Upper lobe of left lung (tissue), 6 donors: ENCODE data around the gene MMP28. TPM values are rescaled to one million over a fixed set of nuclear protein-coding genes. Genes with fewer than 3 reads are reported as not detected.

Source experiments
- ATAC-seq, 2 donors: fragments of 200-7000 bp; cut with Tn5 transposase; one replicate each; pipeline ENCODE4 v1.9.1; 2022; ENCODE audit warnings: mild to moderate bottlenecking in 2 of 2, moderate library complexity in 2 of 2; ENCODE audit not compliant: low FRiP score in 2 of 2
- DNase-seq, 2 donors: peaks; one replicate each; pipeline ENCODE4 v3.0.0-alpha.2; 2019 to 2020
- H3K27ac ChIP-seq, 4 donors: fragments of 200-600 bp; sonication (generic); one replicate each; pipeline ENCODE4 v1.5.1; 2016 to 2019
- H3K27me3 ChIP-seq, 4 donors: fragments of 200-600 bp; sonication (generic); one replicate each; pipeline ENCODE4 v1.5.1; 2017 to 2019
- H3K36me3 ChIP-seq, 4 donors: fragments of 200-600 bp; sonication (generic); one replicate each; pipeline ENCODE4 v1.5.1; 2016 to 2019
- H3K4me1 ChIP-seq, 4 donors: fragments of 200-600 bp; sonication (generic); one replicate each; pipeline ENCODE4 v1.5.1; 2018 to 2019
- H3K4me3 ChIP-seq, 4 donors: fragments of 200-600 bp; sonication (generic); one replicate each; pipeline ENCODE4 v1.5.1; 2017 to 2019; ENCODE audit warnings: mild to moderate bottlenecking in 2 of 4, moderate library complexity in 1 of 4
- H3K9me3 ChIP-seq, 4 donors: fragments of 200-600 bp; sonication (generic); one replicate each; pipeline ENCODE4 v1.5.1; 2018 to 2019
- CTCF ChIP-seq, 6 experiments: fragments of 450-650 bp in 4 of 6; fragments of 200-600 bp in 2 of 6; sonication (generic) in 2 of 6; IDR thresholded peaks; one replicate each; pipeline ENCODE4 v1.5.1; 2016 to 2019; ENCODE audit warnings: antibody characterized with exemption in 6 of 6
- EP300 ChIP-seq, 4 donors: sonication (generic); formaldehyde crosslinking; IDR thresholded peaks; one replicate each; pipeline ENCODE4 v1.5.1; 2017; ENCODE audit warnings: antibody characterized with exemption in 4 of 4, control low read depth in 2 of 4
- POLR2A ChIP-seq, 4 donors: fragments of 450-650 bp; IDR thresholded peaks; one replicate each; pipeline ENCODE4 v1.5.1; 2016 to 2017; ENCODE audit warnings: antibody characterized with exemption in 4 of 4, mild to moderate bottlenecking in 2 of 4
- POLR2AphosphoS5 ChIP-seq, 2 donors: sonication (generic); formaldehyde crosslinking; IDR thresholded peaks; one replicate each; pipeline ENCODE4 v1.5.1; 2017; ENCODE audit warnings: antibody characterized with exemption in 2 of 2
- WGBS, 2 donors: methylation state at CpG; one replicate each; pipeline ENCODE4 v1.1.5; 2017 to 2018; 5-methylcytosine and 5-hydroxymethylcytosine counted together
- total RNA-seq, 6 donors: library from RNA; depleted of rRNA in 4 of 6; stranded (reverse); fragments of >200 nt in 4 of 6; gene quantifications; one replicate each; pipeline versions ENCODE4 v1.1.0 to v1.2.1, GENCODE V29; 2016 to 2021
- donor health status: DM: no; HTN: no; CAD: no; lungs with moderate emphysema.
- donor health status: DM: no; HTN: yes; CAD: no; lungs with severe emphysema.

The MMP28 gene
- total RNA-seq: 100 to 1,000 TPM in 3 of 6 donors, 10 to 100 TPM in 3; 51.1 to 134 (median 98.5) TPM

- DNase-seq (peak; percentile 64 to 92), ATAC-seq (peak; percentile 76 to 87)
- H3K4me1 ChIP-seq: peaks cover 23 to 49% (median 28%) of the 10 kb centered on the region in 4 donors
- no peaks in the 10 kb centered on the region for H3K9me3 ChIP-seq
- H3K36me3 ChIP-seq: no peaks in the 10 kb centered on the region
- peaks cover 0 to 12% (median under 1%) of the 10 kb centered on the region in 4 donors for H3K27me3 ChIP-seq
- TF ChIP-seq EP300 (IDR thresholded peaks at IDR 0.05) (no peak), POLR2AphosphoS5 (IDR thresholded peaks at IDR 0.05) (peak in 1 of 2 donors; percentile 48), POLR2A (IDR thresholded peaks at IDR 0.05) (peak in 1 of 4 donors; percentile 79)
- peak within 1 kb of the TSS; percentile 22 to 82 (median 77) for H3K27ac ChIP-seq
- 0 to 1% methylated on average over 10 to 49 of the region's 89 CpGs for WGBS, 2 donors
- peak within 1 kb of the TSS; percentile 57 to 80 (median 64) for H3K4me3 ChIP-seq
Observed at GRCh38 chr17:35795007-35795870, at the start of gene MMP28. Gene MMP28, minus strand, starts transcription at chr17:35795641. Its CDS starts 264 bp downstream, at chr17:35795377.

GRCh38 chr17:35844547-35844946 is 49.1 kb upstream of the MMP28 start:
- WGBS, 2 donors: 96% methylated on average over 19 of the region's 19 CpGs
- TF ChIP-seq POLR2AphosphoS5 (IDR thresholded peaks at IDR 0.05): no peak
- no peak for TF ChIP-seq POLR2A (IDR thresholded peaks at IDR 0.05)
- TF ChIP-seq CTCF (IDR thresholded peaks at IDR 0.05): no peak
- TF ChIP-seq EP300 (IDR thresholded peaks at IDR 0.05): no peak
- Histone ChIP-seq H3K27ac (no peak overlapping the region), H3K27me3 (no peaks in the 10 kb centered on the region), H3K36me3 (peaks cover 41 to 88% (median 80%) of the 10 kb centered on the region in 4 donors), H3K4me1 (peaks cover 0 to 5% (median 0%) of the 10 kb centered on the region in 4 donors), H3K9me3 (no peaks in the 10 kb centered on the region), H3K4me3 (no peak overlapping the region)
- ATAC-seq: no peak
- no peak for DNase-seq

- Histone ChIP-seq H3K27ac (no peak overlapping the region), H3K36me3 (peaks cover 45 to 94% (median 85%) of the 10 kb centered on the region in 4 donors), H3K4me3 (no peak overlapping the region), H3K9me3 (no peaks in the 10 kb centered on the region), H3K4me1 (peaks cover 0 to 5% (median 0%) of the 10 kb centered on the region in 4 donors), H3K27me3 (no peaks in the 10 kb centered on the region)
- DNase-seq (no peak), ATAC-seq (no peak)
- TF ChIP-seq CTCF (IDR thresholded peaks at IDR 0.05) (no peak), POLR2AphosphoS5 (IDR thresholded peaks at IDR 0.05) (no peak), EP300 (IDR thresholded peaks at IDR 0.05) (no peak), POLR2A (IDR thresholded peaks at IDR 0.05) (no peak)
- 86 to 100% methylated on average over 2 of the region's 2 CpGs for WGBS, 2 donors
Observed at GRCh38 chr17:35843698-35844097, 48.3 kb upstream of the MMP28 start.

- 98 to 99% methylated on average over 5 of the region's 5 CpGs for WGBS, 2 donors
- H3K27ac ChIP-seq: no peak overlapping the region
Observed at GRCh38 chr17:35842239-35842638, 46.8 kb upstream of the MMP28 start.

More at GRCh38 chr17:35842239-35842638, 46.8 kb upstream of the MMP28 start:
- no peak for DNase-seq
- peaks cover 60 to 99% (median 87%) of the 10 kb centered on the region in 4 donors for H3K36me3 ChIP-seq
- H3K4me1 ChIP-seq: peaks cover 0 to 1% (median 0%) of the 10 kb centered on the region in 4 donors
- no peak overlapping the region for H3K4me3 ChIP-seq
- H3K27me3 ChIP-seq: no peaks in the 10 kb centered on the region
- ATAC-seq: no peak
- TF ChIP-seq POLR2AphosphoS5 (IDR thresholded peaks at IDR 0.05) (no peak), EP300 (IDR thresholded peaks at IDR 0.05) (no peak), CTCF (IDR thresholded peaks at IDR 0.05) (no peak), POLR2A (IDR thresholded peaks at IDR 0.05) (no peak)
- H3K9me3 ChIP-seq: no peaks in the 10 kb centered on the region
